ENCODE data around the gene FAM131A. TPM values are rescaled to one million over a fixed set of nuclear protein-coding genes. Genes with fewer than 3 reads are reported as not detected.
A peak's percentile ranks its signal among the peaks of the same experiment; 100 is the strongest.

The FAM131A gene
- 25.1 and 28.3 TPM in 2 replicates for polyA plus RNA-seq (2013)

GRCh38 chr3:184337399-184337714, at the start of gene FAM131A:
TSS of gene FAM131A (plus strand) at chr3:184337600. CDS start at chr3:184337631, 31 bp downstream.
- no CpG with 5 or more reads among the region's 6 CpGs for WGBS (ENCODE audit: extremely low coverage, insufficient coverage, insufficient read length)
- H4K91ac ChIP-seq (ENCODE audit: low read depth, low read length), result peak within 1 kb of the TSS; percentile 72
- H3K23ac ChIP-seq (ENCODE audit: low read length), result no peak within 1 kb of the TSS
- no peak within 1 kb of the TSS for H2BK12ac ChIP-seq (ENCODE audit: low read length)
- no peak for DNase-seq
- peak within 1 kb of the TSS; percentile 42 for H2BK5ac ChIP-seq (ENCODE audit: low read depth, low read length, poor library complexity)
- peak within 1 kb of the TSS; percentile 63 for H2AFZ ChIP-seq (ENCODE audit: insufficient read depth, low read length, poor library complexity)
- peak within 1 kb of the TSS; percentile 26 for H2BK120ac ChIP-seq (ENCODE audit: insufficient read depth, low read length, poor library complexity)
- peaks cover 9% of the 10 kb centered on the region for H3K79me2 ChIP-seq (ENCODE audit: control insufficient read depth, insufficient read depth, low read length, poor library complexity)
- H3K36me3 ChIP-seq (ENCODE audit: control insufficient read depth in 1 of 2, insufficient read depth in 2 of 2, low read length in 2 of 2), result peaks cover 22 to 29% of the 10 kb centered on the region in 2 experiments
- H3K9ac ChIP-seq (ENCODE audit: low read length), result peak within 1 kb of the TSS; percentile 85
- peak within 1 kb of the TSS; percentile 85 for H3K18ac ChIP-seq (ENCODE audit: low read length)
- H3K4ac ChIP-seq (ENCODE audit: low read depth, low read length), result peak within 1 kb of the TSS; percentile 93
- H3K27me3 ChIP-seq (ENCODE audit: insufficient read depth, low read length), result no peaks in the 10 kb centered on the region
- H3K4me2 ChIP-seq (ENCODE audit: low read length), result peak within 1 kb of the TSS; percentile 90
- peak within 1 kb of the TSS; percentile 86 for H4K8ac ChIP-seq (ENCODE audit: low read depth, low read length)
- H2AK5ac ChIP-seq (ENCODE audit: low read length), result peak within 1 kb of the TSS; percentile 8
- H3K4me3 ChIP-seq (ENCODE audit: low read depth, low read length), result peak within 1 kb of the TSS; percentile 91
- H3K27ac ChIP-seq (ENCODE audit: low read depth, low read length), result peak within 1 kb of the TSS; percentile 94
- peaks cover 3% of the 10 kb centered on the region for H3K9me3 ChIP-seq (ENCODE audit: insufficient read depth, low read depth, low read length)
- peaks cover 20 to 28% of the 10 kb centered on the region in 2 experiments for H3K4me1 ChIP-seq (ENCODE audit: control insufficient read depth in 1 of 2, insufficient read depth in 2 of 2, low read length in 2 of 2)
- peak within 1 kb of the TSS; percentile 81 for H3K14ac ChIP-seq (ENCODE audit: low read length)
- H3K79me1 ChIP-seq (ENCODE audit: low read length), result peaks cover 20% of the 10 kb centered on the region
- H4K12ac ChIP-seq (ENCODE audit: low read depth, low read length), result peak within 1 kb of the TSS; percentile 74

- H2AK5ac ChIP-seq (ENCODE audit: low read length), result no peak overlapping the region
- H3K4ac ChIP-seq (ENCODE audit: low read depth, low read length), result no peak overlapping the region
- H4K8ac ChIP-seq (ENCODE audit: low read depth, low read length), result no peak overlapping the region
- H2BK5ac ChIP-seq (ENCODE audit: low read depth, low read length, poor library complexity), result no peak overlapping the region
- H3K9ac ChIP-seq (ENCODE audit: low read length), result no peak overlapping the region
- H3K27ac ChIP-seq (ENCODE audit: low read depth, low read length), result no peak overlapping the region
- no peaks in the 10 kb centered on the region for H3K79me1 ChIP-seq (ENCODE audit: low read length)
- peaks cover 2% of the 10 kb centered on the region for H3K9me3 ChIP-seq (ENCODE audit: insufficient read depth, low read depth, low read length)
- H3K4me1 ChIP-seq (ENCODE audit: control insufficient read depth in 1 of 2, insufficient read depth in 2 of 2, low read length in 2 of 2), result no peaks in the 10 kb centered on the region
- no peaks in the 10 kb centered on the region for H3K27me3 ChIP-seq (ENCODE audit: insufficient read depth, low read length)
- no peak overlapping the region for H4K12ac ChIP-seq (ENCODE audit: low read depth, low read length)
- no peak overlapping the region for H3K4me2 ChIP-seq (ENCODE audit: low read length)
- WGBS (ENCODE audit: extremely low coverage, insufficient coverage, insufficient read length), result no CpG with 5 or more reads among the region's 10 CpGs
- H2BK12ac ChIP-seq (ENCODE audit: low read length), result no peak overlapping the region
- H3K23ac ChIP-seq (ENCODE audit: low read length), result no peak overlapping the region
- no peaks in the 10 kb centered on the region for H3K36me3 ChIP-seq (ENCODE audit: control insufficient read depth in 1 of 2, insufficient read depth in 2 of 2, low read length in 2 of 2)
- no peaks in the 10 kb centered on the region for H3K79me2 ChIP-seq (ENCODE audit: control insufficient read depth, insufficient read depth, low read length, poor library complexity)
- no peak overlapping the region for H2AFZ ChIP-seq (ENCODE audit: insufficient read depth, low read length, poor library complexity)
- H4K91ac ChIP-seq (ENCODE audit: low read depth, low read length), result no peak overlapping the region
- H3K4me3 ChIP-seq (ENCODE audit: low read depth, low read length), result no peak overlapping the region
- DNase-seq, result peak in 1 of 2 donors; percentile 40
- no peak overlapping the region for H3K14ac ChIP-seq (ENCODE audit: low read length)
- no peak overlapping the region for H2BK120ac ChIP-seq (ENCODE audit: insufficient read depth, low read length, poor library complexity)
- no peak overlapping the region for H3K18ac ChIP-seq (ENCODE audit: low read length)
Measured at GRCh38 chr3:184289426-184289938, 47.9 kb upstream of the FAM131A start.

- Histone ChIP-seq H3K9me3 (ENCODE audit: insufficient read depth, low read depth, low read length) (peaks cover 2% of the 10 kb centered on the region), H3K14ac (ENCODE audit: low read length) (no peak overlapping the region), H3K18ac (ENCODE audit: low read length) (no peak overlapping the region), H3K36me3 (ENCODE audit: control insufficient read depth in 1 of 2, insufficient read depth in 2 of 2, low read length in 2 of 2) (no peaks in the 10 kb centered on the region), H3K27ac (ENCODE audit: low read depth, low read length) (no peak overlapping the region), H3K9ac (ENCODE audit: low read length) (no peak overlapping the region), H2BK12ac (ENCODE audit: low read length) (no peak overlapping the region), H3K27me3 (ENCODE audit: insufficient read depth, low read length) (no peaks in the 10 kb centered on the region), H2BK5ac (ENCODE audit: low read depth, low read length, poor library complexity) (no peak overlapping the region), H3K4me2 (ENCODE audit: low read length) (no peak overlapping the region), H4K12ac (ENCODE audit: low read depth, low read length) (no peak overlapping the region), H3K4me3 (ENCODE audit: low read depth, low read length) (no peak overlapping the region), H3K4ac (ENCODE audit: low read depth, low read length) (no peak overlapping the region), H2BK120ac (ENCODE audit: insufficient read depth, low read length, poor library complexity) (no peak overlapping the region), H4K8ac (ENCODE audit: low read depth, low read length) (no peak overlapping the region), H3K23ac (ENCODE audit: low read length) (no peak overlapping the region), H3K4me1 (ENCODE audit: control insufficient read depth in 1 of 2, insufficient read depth in 2 of 2, low read length in 2 of 2) (no peaks in the 10 kb centered on the region), H2AK5ac (ENCODE audit: low read length) (no peak overlapping the region), H3K79me1 (ENCODE audit: low read length) (no peaks in the 10 kb centered on the region), H2AFZ (ENCODE audit: insufficient read depth, low read length, poor library complexity) (no peak overlapping the region), H3K79me2 (ENCODE audit: control insufficient read depth, insufficient read depth, low read length, poor library complexity) (no peaks in the 10 kb centered on the region), H4K91ac (ENCODE audit: low read depth, low read length) (no peak overlapping the region)
- DNase-seq, result no peak
- WGBS (ENCODE audit: extremely low coverage, insufficient coverage, insufficient read length), result no CpG with 5 or more reads among the region's 10 CpGs
Measured at GRCh38 chr3:184290331-184290730, 47.1 kb upstream of the FAM131A start.

- DNase-seq, result no peak
- no peak overlapping the region for H3K4me3 ChIP-seq (ENCODE audit: low read depth, low read length)
- WGBS (ENCODE audit: extremely low coverage, insufficient coverage, insufficient read length), result no CpG with 5 or more reads among the region's 22 CpGs
- H4K91ac ChIP-seq (ENCODE audit: low read depth, low read length), result no peak overlapping the region
- H2AFZ ChIP-seq (ENCODE audit: insufficient read depth, low read length, poor library complexity), result no peak overlapping the region
- H3K14ac ChIP-seq (ENCODE audit: low read length), result no peak overlapping the region
- no peak overlapping the region for H4K8ac ChIP-seq (ENCODE audit: low read depth, low read length)
- H3K23ac ChIP-seq (ENCODE audit: low read length), result no peak overlapping the region
- H3K36me3 ChIP-seq (ENCODE audit: control insufficient read depth in 1 of 2, insufficient read depth in 2 of 2, low read length in 2 of 2), result no peaks in the 10 kb centered on the region
- H3K27ac ChIP-seq (ENCODE audit: low read depth, low read length), result no peak overlapping the region
- no peaks in the 10 kb centered on the region for H3K4me1 ChIP-seq (ENCODE audit: control insufficient read depth in 1 of 2, insufficient read depth in 2 of 2, low read length in 2 of 2)
- H3K9ac ChIP-seq (ENCODE audit: low read length), result no peak overlapping the region
- no peak overlapping the region for H2AK5ac ChIP-seq (ENCODE audit: low read length)
- no peak overlapping the region for H4K12ac ChIP-seq (ENCODE audit: low read depth, low read length)
- no peak overlapping the region for H3K18ac ChIP-seq (ENCODE audit: low read length)
- no peak overlapping the region for H2BK5ac ChIP-seq (ENCODE audit: low read depth, low read length, poor library complexity)
- no peaks in the 10 kb centered on the region for H3K79me2 ChIP-seq (ENCODE audit: control insufficient read depth, insufficient read depth, low read length, poor library complexity)
- H2BK120ac ChIP-seq (ENCODE audit: insufficient read depth, low read length, poor library complexity), result no peak overlapping the region
- no peak overlapping the region for H2BK12ac ChIP-seq (ENCODE audit: low read length)
- H3K79me1 ChIP-seq (ENCODE audit: low read length), result no peaks in the 10 kb centered on the region
- H3K27me3 ChIP-seq (ENCODE audit: insufficient read depth, low read length), result no peaks in the 10 kb centered on the region
- peaks cover 2% of the 10 kb centered on the region for H3K9me3 ChIP-seq (ENCODE audit: insufficient read depth, low read depth, low read length)
- no peak overlapping the region for H3K4me2 ChIP-seq (ENCODE audit: low read length)
- no peak overlapping the region for H3K4ac ChIP-seq (ENCODE audit: low read depth, low read length)
Measured at GRCh38 chr3:184291044-184291737, 46.2 kb upstream of the FAM131A start.
